ENCODE results near the gene TBC1D21. TPM values are rescaled to one million over a fixed set of nuclear protein-coding genes. Genes with fewer than 3 reads are reported as not detected.

Gene TBC1D21
- total and polyA plus RNA-seq, 12 donors: not detected

DNA sequence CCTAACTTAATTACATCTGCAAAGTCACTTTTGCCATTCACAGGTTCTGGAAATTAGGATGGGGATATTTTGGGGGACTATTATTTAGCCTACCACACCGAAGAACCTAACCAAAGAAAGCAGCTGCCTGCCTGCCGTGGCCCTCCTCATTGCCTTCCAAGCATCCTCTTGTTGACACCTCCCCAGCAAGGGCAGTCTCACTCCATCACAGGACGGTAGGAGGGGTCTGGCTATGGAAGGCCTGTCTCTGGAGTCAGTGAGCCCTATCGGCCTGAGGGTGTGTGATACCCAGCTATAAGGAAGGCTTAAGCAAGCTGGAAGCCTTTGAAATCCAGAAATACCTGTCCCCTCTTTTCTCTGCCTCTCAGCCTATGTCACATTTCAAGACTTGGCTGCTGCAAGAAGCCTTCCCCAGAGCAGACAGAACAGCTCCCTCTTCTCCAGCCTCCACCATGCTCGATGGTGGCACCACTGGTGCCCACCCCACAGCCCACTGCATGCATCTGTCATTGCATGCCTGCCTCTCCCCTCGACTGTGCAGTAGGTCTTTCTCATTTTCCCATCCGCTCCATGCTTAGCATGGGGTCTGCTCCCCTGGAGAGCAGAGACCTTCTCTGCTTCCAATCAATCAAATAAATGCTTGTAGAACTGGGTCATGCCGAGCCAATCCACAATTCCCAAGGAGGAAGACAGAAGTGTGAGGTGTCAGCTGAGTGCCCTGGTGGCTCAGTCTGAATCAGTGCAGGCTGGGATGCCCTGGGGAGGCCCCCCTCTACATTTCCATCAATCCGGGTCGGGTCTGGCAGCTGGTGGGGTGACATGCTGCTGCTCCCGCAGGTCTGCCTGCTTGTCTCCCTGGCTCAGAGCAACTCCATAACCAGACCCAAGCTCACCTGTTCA, 29.0 kb downstream of the TBC1D21 start:
- no peak for DNase-seq
- 66 to 69% methylated on average over 11 of the region's 11 CpGs for WGBS, 2 donors

DNA sequence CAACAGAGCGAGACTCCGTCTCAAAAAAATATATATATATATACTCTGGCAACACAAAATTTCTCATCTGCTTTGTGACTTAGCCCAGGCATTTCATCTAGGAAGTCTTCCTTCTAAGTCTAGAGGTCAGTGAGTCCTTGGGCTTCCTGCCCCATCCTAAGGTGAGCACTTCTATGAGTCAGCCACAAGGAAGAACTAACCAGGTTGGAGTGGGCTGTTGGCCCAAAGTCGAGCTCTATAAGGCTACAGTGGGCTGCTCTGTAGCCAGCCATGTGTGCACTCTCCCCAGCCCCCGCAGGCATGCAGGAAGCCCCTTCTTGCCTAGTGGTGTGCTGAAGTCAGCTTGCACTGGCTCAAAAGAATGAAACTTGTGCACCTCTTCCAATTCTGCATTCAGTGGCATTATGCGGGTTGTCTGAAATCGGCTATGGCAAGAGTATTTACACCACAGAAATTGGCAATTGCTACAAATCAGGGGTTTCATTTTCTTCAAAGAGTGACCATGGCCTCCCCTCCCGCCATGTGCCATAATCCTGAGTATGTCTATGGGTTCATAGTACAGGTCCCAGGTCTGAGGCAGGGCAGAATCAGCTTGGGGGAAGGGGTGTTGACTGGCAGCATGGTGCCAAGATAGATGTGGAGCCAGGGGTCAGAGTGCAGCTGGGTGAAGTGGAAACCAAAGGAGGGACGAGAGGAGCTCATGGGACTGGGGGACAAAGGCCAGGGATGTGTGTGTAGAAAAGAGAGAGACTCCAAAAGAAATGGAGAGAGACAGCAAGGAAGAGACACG, 30.9 kb downstream of the TBC1D21 start:
- 90 to 92% methylated on average over 9 of the region's 9 CpGs for WGBS, 2 donors
- ATAC-seq (no peak), DNase-seq (no peak)
- TF ChIP-seq, protein P1, sequence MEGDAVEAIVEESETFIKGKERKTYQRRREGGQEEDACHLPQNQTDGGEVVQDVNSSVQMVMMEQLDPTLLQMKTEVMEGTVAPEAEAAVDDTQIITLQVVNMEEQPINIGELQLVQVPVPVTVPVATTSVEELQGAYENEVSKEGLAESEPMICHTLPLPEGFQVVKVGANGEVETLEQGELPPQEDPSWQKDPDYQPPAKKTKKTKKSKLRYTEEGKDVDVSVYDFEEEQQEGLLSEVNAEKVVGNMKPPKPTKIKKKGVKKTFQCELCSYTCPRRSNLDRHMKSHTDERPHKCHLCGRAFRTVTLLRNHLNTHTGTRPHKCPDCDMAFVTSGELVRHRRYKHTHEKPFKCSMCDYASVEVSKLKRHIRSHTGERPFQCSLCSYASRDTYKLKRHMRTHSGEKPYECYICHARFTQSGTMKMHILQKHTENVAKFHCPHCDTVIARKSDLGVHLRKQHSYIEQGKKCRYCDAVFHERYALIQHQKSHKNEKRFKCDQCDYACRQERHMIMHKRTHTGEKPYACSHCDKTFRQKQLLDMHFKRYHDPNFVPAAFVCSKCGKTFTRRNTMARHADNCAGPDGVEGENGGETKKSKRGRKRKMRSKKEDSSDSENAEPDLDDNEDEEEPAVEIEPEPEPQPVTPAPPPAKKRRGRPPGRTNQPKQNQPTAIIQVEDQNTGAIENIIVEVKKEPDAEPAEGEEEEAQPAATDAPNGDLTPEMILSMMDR (IDR thresholded peaks at IDR 0.05): no peak
- Histone ChIP-seq H3K4me3 (no peak overlapping the region), H3K27ac (no peak overlapping the region), H3K27me3 (no peaks in the 10 kb centered on the region), H3K9me3 (peaks cover 0 to 6% (median 0%) of the 10 kb centered on the region in 11 donors), H3K36me3 (no peaks in the 10 kb centered on the region), H3K4me1 (peaks cover 0 to 15% (median 5%) of the 10 kb centered on the region in 9 donors)
- intact Hi-C loops (cut with DNase I): loop anchor here in 7 of 10 donors (10.0 kb wide), 4 partner anchors 179 to 339 kb away; no protein-coding TSS in a partner anchor

More for the DNA sequence above, 29.0 kb downstream of the TBC1D21 start:
- H3K27me3 ChIP-seq: no peaks in the 10 kb centered on the region
- TF ChIP-seq, protein P1 (IDR thresholded peaks at IDR 0.05): no peak
- no peaks in the 10 kb centered on the region for H3K36me3 ChIP-seq
- H3K4me3 ChIP-seq: no peak overlapping the region
- H3K4me1 ChIP-seq: peaks cover 0 to 15% (median 0%) of the 10 kb centered on the region in 9 donors
- no peak overlapping the region for H3K27ac ChIP-seq
- intact Hi-C loops (cut with DNase I): loop anchor here in 7 of 10 donors (10.0 kb wide), 4 partner anchors 178 to 338 kb away; no protein-coding TSS in a partner anchor
- peaks cover 0 to 6% (median 0%) of the 10 kb centered on the region in 11 donors for H3K9me3 ChIP-seq
- no peak for ATAC-seq

DNA sequence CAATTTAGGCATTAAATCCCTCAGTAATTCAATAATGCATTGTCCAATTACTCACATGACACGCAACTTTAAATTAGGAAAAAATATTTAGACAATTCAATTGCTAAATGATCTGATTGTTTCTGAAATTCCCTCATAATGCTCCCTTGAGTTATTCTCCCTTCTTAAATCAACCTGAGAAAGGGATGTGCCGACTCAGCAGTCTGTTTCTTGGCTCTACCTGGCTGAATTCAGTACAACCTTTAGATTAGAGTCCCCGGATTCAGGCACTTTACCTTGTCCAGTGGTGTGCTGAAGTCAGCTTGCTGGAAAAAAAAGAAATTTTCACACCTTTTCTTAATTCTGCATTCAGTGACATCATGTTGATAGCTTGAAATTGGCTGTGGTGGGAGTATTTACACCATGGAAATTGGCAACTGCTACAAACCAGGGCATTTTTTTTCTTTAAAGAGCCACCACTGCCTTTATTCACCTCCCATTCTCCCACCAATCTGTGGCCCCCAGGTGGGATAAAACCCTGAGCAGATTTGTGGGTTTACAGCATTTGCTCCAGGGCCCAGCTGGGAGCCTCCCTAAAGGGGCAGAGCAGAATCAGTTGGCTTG, 32.0 kb downstream of the TBC1D21 start:
- H3K4me3 ChIP-seq: no peak overlapping the region
- TF ChIP-seq, protein P1 (IDR thresholded peaks at IDR 0.05): no peak
- no peaks in the 10 kb centered on the region for H3K27me3 ChIP-seq
- H3K27ac ChIP-seq: no peak overlapping the region
- WGBS, 2 donors: 94 to 95% methylated on average over 3 of the region's 3 CpGs
- peaks cover 0 to 6% (median 0%) of the 10 kb centered on the region in 11 donors for H3K9me3 ChIP-seq
- ATAC-seq (no peak), DNase-seq (no peak)
- H3K36me3 ChIP-seq: no peaks in the 10 kb centered on the region
- intact Hi-C loops (cut with DNase I): loop anchor here in 9 of 10 donors (5.0 to 10.0 kb wide), 6 partner anchors 33 to 341 kb away; partner anchors contain the start of gene TBC1D21 (in 3 of the 9)
- peaks cover 0 to 15% (median 5%) of the 10 kb centered on the region in 9 donors for H3K4me1 ChIP-seq

Data from heart right ventricle (tissue), 16 donors.